Activated CD4-positive, CD25-positive, alpha-beta regulatory T cell treated with anti-CD3 and anti-CD28 coated beads, Interleukin-2, amount 50 U/mL, for 72 hours (primary cell): Measurements from ENCODE around the gene ODR4.
"Not testable (repeated sequence)": the region's sequence is repeated elsewhere in the genome, so short reads cannot be mapped to it uniquely, and the experiment has no call there.

Experiments used
- DNase-seq: peaks from one replicate; pipeline ENCODE4 v3.0.0; 2021

The ODR4 gene

GRCh38 chr1:186424539-186424938 lies 48.9 kb downstream of the ODR4 start:
- no peak for DNase-seq

- DNase-seq: no peak
These were observed 50.5 kb downstream of the ODR4 start for GRCh38 chr1:186426118-186426517.

- no peak for DNase-seq
These were observed 53.4 kb downstream of the ODR4 start for GRCh38 chr1:186429017-186429416.

GRCh38 chr1:186435336-186435735 lies 59.7 kb downstream of the ODR4 start:
- DNase-seq: no peak

DNA sequence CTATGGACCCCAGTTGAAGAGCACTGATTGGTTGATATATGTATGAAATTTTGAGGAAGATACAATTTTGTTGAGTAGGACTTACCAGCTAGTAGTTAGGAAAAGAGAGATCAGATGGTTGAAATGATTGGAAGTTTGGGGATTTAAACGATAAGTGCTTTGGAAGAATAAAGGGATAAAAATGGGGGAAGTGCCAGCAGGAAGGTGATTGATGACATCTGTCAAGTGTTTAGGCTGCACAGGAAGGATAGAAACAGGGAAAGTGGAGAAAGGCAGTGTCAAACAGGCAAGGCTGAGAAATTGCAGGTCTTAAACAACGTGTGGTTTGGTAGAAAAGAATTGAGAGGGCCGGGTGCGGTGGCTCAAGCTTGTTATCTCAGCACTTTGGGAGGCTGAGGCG lies 62.9 kb downstream of the ODR4 start:
- no peak for DNase-seq

- no peak for DNase-seq
These were observed 64.9 kb downstream of the ODR4 start for GRCh38 chr1:186440584-186440983.

- DNase-seq: no peak
These were observed 67.2 kb downstream of the ODR4 start for GRCh38 chr1:186442651-186443375.

DNA sequence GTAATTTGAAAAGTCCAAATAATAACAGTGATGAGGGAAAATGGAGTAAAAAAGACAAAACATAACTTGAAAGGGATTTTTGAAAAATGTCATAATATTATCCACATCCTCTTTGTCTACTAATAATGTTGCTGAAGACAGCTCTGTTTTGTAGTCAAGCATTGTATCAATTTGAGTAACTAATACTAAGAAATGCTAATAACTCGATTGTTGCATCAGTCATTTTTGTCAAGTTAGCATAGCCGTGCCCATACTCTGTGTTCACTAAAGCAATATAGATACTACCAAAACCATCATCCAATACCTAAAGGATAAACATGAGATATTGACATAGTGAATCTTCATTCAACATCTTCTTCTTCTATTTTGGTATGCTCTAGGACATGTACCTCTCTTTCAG lies 68.0 kb downstream of the ODR4 start:
- DNase-seq: no peak

GRCh38 chr1:186446152-186446551 lies 70.5 kb downstream of the ODR4 start:
- DNase-seq: no peak

GRCh38 chr1:186454981-186455380 lies 79.3 kb downstream of the ODR4 start:
- no peak for DNase-seq

DNA sequence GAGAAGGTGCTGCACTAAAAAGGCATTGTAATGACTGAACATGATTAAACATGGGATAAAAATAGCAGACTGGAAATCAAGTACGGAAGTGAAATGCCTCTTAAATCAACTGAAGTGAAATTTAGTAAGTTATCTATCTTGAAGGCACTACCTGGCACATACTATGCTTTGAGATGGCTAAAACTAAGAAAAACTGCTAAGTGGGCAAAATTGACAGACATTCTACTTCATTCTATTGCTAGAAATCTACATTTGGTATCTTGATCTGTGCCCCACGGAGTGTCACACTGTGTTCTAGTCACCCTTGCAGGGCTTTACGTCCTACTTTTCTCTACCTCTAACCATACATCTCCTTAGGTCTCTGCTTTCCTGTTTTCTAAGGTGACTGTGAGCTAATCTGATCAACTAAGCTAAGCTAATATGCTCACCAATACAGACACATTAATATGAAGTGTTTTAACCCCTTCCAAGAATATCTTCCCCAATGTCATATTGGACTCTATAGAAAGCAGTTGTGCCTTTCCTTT lies 81.2 kb downstream of the ODR4 start:
- no peak for DNase-seq

DNA sequence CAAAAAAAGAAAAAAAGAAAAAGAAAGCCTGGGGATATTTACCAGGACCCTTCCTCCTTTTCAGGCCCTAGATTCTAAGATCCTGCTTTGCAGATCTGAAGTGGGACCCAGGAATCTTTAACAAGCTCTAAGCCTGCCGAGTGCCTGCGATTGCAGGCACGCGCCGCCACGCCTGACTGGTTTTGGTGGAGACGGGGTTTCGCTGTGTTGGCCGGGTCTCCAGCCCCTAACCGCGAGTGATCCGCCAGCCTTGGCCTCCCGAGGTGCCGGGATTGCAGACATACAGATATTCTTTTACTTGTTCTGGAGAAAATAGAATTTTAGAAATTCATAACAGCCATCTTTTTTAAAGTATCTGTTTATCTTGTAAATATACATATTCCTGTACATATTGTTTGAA lies 83.5 kb downstream of the ODR4 start:
- DNase-seq: not testable (repeated sequence)

GRCh38 chr1:186461014-186461413 lies 85.4 kb downstream of the ODR4 start, which contains the start of gene PDC:
PDC (minus strand) TSS chr1:186461114; CDS start chr1:186449459, 11,655 bp downstream.
- no peak for DNase-seq

- DNase-seq: no peak
These were observed 87.9 kb downstream of the ODR4 start for GRCh38 chr1:186463511-186463910.

DNA sequence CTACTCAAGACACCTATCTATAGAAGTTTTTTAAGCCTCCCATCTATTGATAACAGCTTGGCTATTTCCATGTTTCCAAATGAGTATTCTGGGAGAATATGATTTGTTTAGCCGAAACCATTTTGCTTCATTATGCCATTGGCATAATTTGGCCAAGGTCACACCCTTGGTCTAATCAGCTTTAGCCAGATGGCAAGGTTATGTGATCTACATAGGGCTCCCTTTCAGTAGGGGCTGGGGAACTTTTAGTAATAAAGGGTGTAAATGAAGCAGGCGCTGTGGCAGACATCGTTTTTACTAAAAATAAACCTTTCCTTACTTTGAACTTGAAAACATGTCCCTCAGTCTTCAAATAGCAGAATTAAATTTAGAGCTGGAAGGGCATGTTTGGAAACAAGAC lies 88.3 kb downstream of the ODR4 start:
- no peak for DNase-seq

DNA sequence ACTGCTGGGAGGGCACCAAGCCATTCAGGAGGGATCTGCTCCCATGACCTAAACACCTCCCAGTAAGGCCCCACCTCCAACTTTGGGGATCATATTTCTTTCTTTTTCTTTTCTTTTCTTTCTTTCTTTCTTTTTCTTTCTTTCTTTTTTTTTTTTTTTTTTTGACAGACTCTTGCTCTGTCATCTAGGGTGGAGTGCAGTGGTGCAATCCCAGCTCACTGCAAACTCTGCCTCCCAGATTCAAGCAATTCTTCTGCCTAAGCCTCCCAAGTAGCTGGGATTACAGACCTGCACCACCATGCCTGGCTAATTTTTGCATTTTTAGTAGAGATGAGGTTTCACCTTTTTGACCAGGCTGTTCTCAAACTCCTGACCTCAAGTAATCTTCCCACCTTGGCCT lies 89.9 kb downstream of the ODR4 start:
- DNase-seq: not testable (repeated sequence)

GRCh38 chr1:186465946-186466345 lies 90.3 kb downstream of the ODR4 start:
- no peak for DNase-seq
